HepG2 (cell line): ENCODE data around the gene TMTC2. TPM values are rescaled to one million over a fixed set of nuclear protein-coding genes. Genes with fewer than 3 reads are reported as not detected.
A peak's percentile ranks its signal among the peaks of the same experiment; 100 is the strongest.

Source experiments
- ATAC-seq: fragments of 200-7000 bp; cut with Tn5 transposase; 3 replicates; pipeline ENCODE4 v1.9.1; 2020; ENCODE audit warnings: mild to moderate bottlenecking, moderate library complexity
- BruUV-seq: library from RNA; stranded (reverse); fragments of 400-500 nt; replicated peaks from 2 replicates; lab custom pipeline; 2021; lab: Mats Ljungman, UMichigan
- CTCF ChIA-PET: fragments of 300-600 bp; formaldehyde crosslinking; extraction: SDS; loops from one replicate; lab custom pipeline; 2021; ENCODE audit warnings: low total read pairs, inconsistent platforms, low intra/inter-chr PET ratio; lab: Yijun Ruan, JAX
- POLR2A ChIA-PET: fragments of 350-600 bp; sonication (Branson Sonifier 250); formaldehyde crosslinking; loops from one replicate; lab custom pipeline; 2020; ENCODE audit warnings: antibody characterized with exemption, inconsistent platforms; lab: Yijun Ruan, JAX
- DNase-seq: peaks from one replicate; pipeline ENCODE4 v3.0.0-alpha.2; 2015; ENCODE audit warnings: low spot score
- FAIRE-seq: peaks from 3 replicates; lab custom pipeline; 2011; peaks lifted over from hg19 to GRCh38; lab: Jason Lieb, UNC
- H2AFZ ChIP-seq: one replicate; pipeline ENCODE4 v1.6.1; 2011; ENCODE audit warnings: low read length, inconsistent platforms
- H3K27ac ChIP-seq: fragments of 300-600 bp; 3 replicates; pipeline ENCODE4 v1.8.0; 2011; ENCODE audit warnings: mixed run types, mild to moderate bottlenecking, mixed read lengths, low read length, inconsistent platforms; ENCODE audit not compliant: insufficient read depth; ENCODE audit errors: extremely low read length
- H3K27me3 ChIP-seq, 2 experiments: fragments of 200-600 bp in 1 of 2; 2 replicates in 1 of 2; 3 replicates in 1 of 2; pipeline versions ENCODE4 v1.6.0 to v1.8.0; 2011; ENCODE audit warnings: low read length in 2 of 2, mild to moderate bottlenecking in 2 of 2, moderate library complexity in 2 of 2, inconsistent platforms in 1 of 2; ENCODE audit not compliant: insufficient read depth in 2 of 2, control insufficient read depth in 1 of 2
- H3K36me3 ChIP-seq, 2 experiments: fragments of 200-600 bp in 1 of 2; replicated peaks in 1 of 2; 2 replicates in 1 of 2; 3 replicates in 1 of 2; pipeline versions ENCODE4 v1.5.1 to v1.8.0; 2011; ENCODE audit warnings: low read length in 2 of 2, inconsistent platforms in 1 of 2; ENCODE audit not compliant: insufficient read depth in 2 of 2, control insufficient read depth in 1 of 2
- H3K4me1 ChIP-seq: 2 replicates; pipeline ENCODE4 v1.5.1; 2012; ENCODE audit warnings: low read length, inconsistent platforms; ENCODE audit not compliant: insufficient read depth
- H3K4me2 ChIP-seq: 2 replicates; pipeline ENCODE4 v1.6.0; 2011; ENCODE audit warnings: low read depth, low read length, inconsistent platforms
- H3K4me3 ChIP-seq, 3 experiments: fragments of 200-600 bp in 1 of 3; sonication (generic), shearing (Covaris generic) in 1 of 3; replicated peaks in 1 of 3; 2 replicates each; pipeline ENCODE4 v1.5.1; 2011 to 2016; ENCODE audit warnings: low read length in 3 of 3, inconsistent platforms in 2 of 3, low read depth in 2 of 3, mild to moderate bottlenecking in 2 of 3, control low read depth in 1 of 3, mixed read lengths in 1 of 3; ENCODE audit not compliant: insufficient read depth in 1 of 3
- H3K79me2 ChIP-seq: one replicate; pipeline ENCODE4 v1.6.1; 2011; ENCODE audit warnings: low read length, inconsistent platforms; ENCODE audit not compliant: insufficient read depth
- H3K9ac ChIP-seq: 2 replicates; pipeline ENCODE4 v1.6.0; 2011; ENCODE audit warnings: mild to moderate bottlenecking, low read depth, low read length, inconsistent platforms; ENCODE audit not compliant: insufficient read depth
- H3K9me3 ChIP-seq: 2 replicates; pipeline ENCODE4 v1.5.1; 2012; ENCODE audit warnings: mild to moderate bottlenecking, low read length
- H4K20me1 ChIP-seq: 2 replicates; pipeline ENCODE4 v1.6.0; 2011; ENCODE audit warnings: inconsistent platforms, mild to moderate bottlenecking, low read length, moderate library complexity; ENCODE audit not compliant: insufficient read depth
- CSRNP1 ChIP-seq: sonication (generic); formaldehyde crosslinking; IDR thresholded peaks from 2 replicates; pipeline ENCODE4 v1.8.1; 2023; ENCODE audit warnings: mild to moderate bottlenecking, missing genetic modification reagents
- HMG20A ChIP-seq: IDR thresholded peaks from 2 replicates; pipeline ENCODE4 v1.6.1; 2016; ENCODE audit warnings: borderline replicate concordance
- KDM2A ChIP-seq: sonication (generic); formaldehyde crosslinking; IDR thresholded peaks from 2 replicates; pipeline ENCODE4 v1.4.0; 2020; ENCODE audit warnings: low read depth, missing genetic modification reagents, borderline replicate concordance
- MAFF ChIP-seq: IDR thresholded peaks from 2 replicates; pipeline ENCODE4 v1.6.1; 2011; ENCODE audit warnings: low read depth, low read length, improper control_type of control experiment
- MAFK ChIP-seq, 2 experiments: IDR thresholded peaks in 1 of 2; conservative IDR thresholded peaks in 1 of 2; 2 replicates each; pipeline ENCODE4 v1.6.1; 2011; ENCODE audit warnings: improper control_type of control experiment in 2 of 2, low read length in 2 of 2
- ZBTB39 ChIP-seq: sonication (generic); formaldehyde crosslinking; IDR thresholded peaks from 2 replicates; pipeline ENCODE4 v1.5.0; 2020; ENCODE audit warnings: missing genetic modification reagents
- WGBS: methylation state at CpG from one replicate; pipeline ENCODE4 v1.1.6; 2017; ENCODE audit warnings: low lambda C conversion rate; 5-methylcytosine and 5-hydroxymethylcytosine counted together
- in situ Hi-C: cut with HindIII; loops from 2 replicates; pipeline ENCODE4 v1.10.0; 2017; ENCODE audit warnings: low pct_unique_long_range_greater_than_20kb; ENCODE audit not compliant: extremely low pct_ligation_motif_present
- intact Hi-C: fragments of 100-400 bp; cut with micrococcal nuclease; formaldehyde crosslinking; loops from one replicate; pipeline ENCODE4 v1.10.0; 2022; ENCODE audit not compliant: unreplicated experiment
- polyA plus RNA-seq, 8 experiments: library from polyadenylated mRNA; depleted of rRNA in 3 of 8; stranded (reverse) in 7 of 8; unstranded in 1 of 8; fragments of >200 nt; fragmentation: Illumina TruSeq in 4 of 8; extraction: Trizol in 4 of 8; gene quantifications; 2 replicates each; pipeline versions ENCODE4 v1.2.1 to v1.2.3, GENCODE V29; 2011 to 2016; ENCODE audit warnings: low read depth in 4 of 8, missing spikeins in 1 of 8, mixed read lengths in 1 of 8; ENCODE audit not compliant: insufficient read depth in 1 of 8
- total RNA-seq, 5 experiments: library from RNA; depleted of rRNA; stranded (reverse); fragments of >200 nt; fragmentation: Illumina TruSeq; extraction: Trizol; gene quantifications; 2 replicates each; pipeline ENCODE4 v1.2.3, GENCODE V29; 2016; ENCODE audit warnings: low read depth in 1 of 5

TMTC2 gene
- total and polyA plus RNA-seq, 2 of the 13 experiments (the other 11 are each of a cell fraction or from before 2014, with no cell fraction given) = 0.55 to 0.63 TPM

- Histone ChIP-seq H3K79me2 (no peaks in the 10 kb centered on the region), H3K4me1 (no peaks in the 10 kb centered on the region), H3K9ac (no peak overlapping the region), H3K27me3 (no peaks in the 10 kb centered on the region), H3K36me3 (no peaks in the 10 kb centered on the region), H3K4me2 (no peak overlapping the region), H2AFZ (no peak overlapping the region), H3K4me3 (no peak overlapping the region), H3K27ac (no peak overlapping the region), H3K9me3 (no peaks in the 10 kb centered on the region), H4K20me1 (no peaks in the 10 kb centered on the region)
- CTCF ChIA-PET = no interaction called here
- 6% methylated on average over 3 of the region's 3 CpGs for WGBS
- in situ Hi-C loops (no loop called here), intact Hi-C loops (no loop called here)
- BruUV-seq = no TSS peak
- TF ChIP-seq MAFF (0 out of 2 replicates have a peak, but pooled peaks have one; percentile 32), ZBTB39 (CRISPR knock-in tag) (no peak), HMG20A (CRISPR knock-in tag) (no peak), KDM2A (no peak), CSRNP1 (no peak), MAFK (conservative IDR thresholded peaks at IDR 0.05 in 1 of 2, IDR thresholded peaks at IDR 0.05 in 1 of 2; ENCODE audit: low read length in 2 of 2) (peak; percentile 65 to 73)
- no peak for ATAC-seq
- DNase-seq = no peak
- POLR2A ChIA-PET = no interaction called here
- no peak for FAIRE-seq
These were observed 21.4 kb upstream of the TMTC2 start for GRCh38 chr12:82665142-82665923.
